ENCODE measurements around the gene IFFO2.

The IFFO2 gene

GRCh38 chr1:18970762-18971161 lies 14.3 kb upstream of the IFFO2 start:
- no peak for DNase-seq

GRCh38 chr1:18970358-18970757 lies 13.9 kb upstream of the IFFO2 start:
- DNase-seq, result no peak

GRCh38 chr1:18967066-18967690 lies 10.7 kb upstream of the IFFO2 start:
- no peak for DNase-seq

GRCh38 chr1:18965206-18966173 lies 9.0 kb upstream of the IFFO2 start:
- DNase-seq, result no peak

- no peak for DNase-seq
These were observed 7.5 kb upstream of the IFFO2 start for GRCh38 chr1:18963968-18964367.

GRCh38 chr1:18962855-18963737 lies 6.6 kb upstream of the IFFO2 start:
- peak; percentile 28 for DNase-seq

- peak; percentile 49 for DNase-seq
These were observed 5.7 kb upstream of the IFFO2 start for GRCh38 chr1:18962121-18962721.

GRCh38 chr1:18960821-18961220 lies 4.3 kb upstream of the IFFO2 start:
- DNase-seq, result no peak

GRCh38 chr1:18960409-18960808 lies 3.9 kb upstream of the IFFO2 start:
- DNase-seq, result no peak

- DNase-seq, result no peak
These were observed 3.1 kb upstream of the IFFO2 start for GRCh38 chr1:18959591-18959990.

GRCh38 chr1:18957532-18958300 lies 1.2 kb upstream of the IFFO2 start:
- DNase-seq, result no peak

- no peak for DNase-seq
These were observed 653 bp upstream of the IFFO2 start for GRCh38 chr1:18957136-18957521.

GRCh38 chr1:18955441-18956192 lies 859 bp downstream of the IFFO2 start:
- peak; percentile 58 for DNase-seq

GRCh38 chr1:18955131-18955440 lies 1.4 kb downstream of the IFFO2 start:
- no peak for DNase-seq

GRCh38 chr1:18954270-18955071 lies 2.0 kb downstream of the IFFO2 start:
- DNase-seq, result no peak

- no peak for DNase-seq
These were observed 2.7 kb downstream of the IFFO2 start for GRCh38 chr1:18953731-18954231.

- DNase-seq, result no peak
These were observed 4.6 kb downstream of the IFFO2 start for GRCh38 chr1:18951818-18952391.

- DNase-seq, result no peak
These were observed 5.1 kb downstream of the IFFO2 start for GRCh38 chr1:18951416-18951815.

- DNase-seq, result peak; percentile 73
These were observed 6.0 kb downstream of the IFFO2 start for GRCh38 chr1:18950401-18951026.
